SK-N-SH (cell line): ENCODE data around the gene C1S. TPM values are rescaled to one million over a fixed set of nuclear protein-coding genes. Genes with fewer than 3 reads are reported as not detected.

ENCODE experiments used
- polyA plus RNA-seq, 3 experiments: library from polyadenylated mRNA; depleted of rRNA; stranded (reverse); fragments of >200 nt; gene quantifications; 2 replicates each; pipeline ENCODE4 v1.2.3, GENCODE V29; 2012
- small RNA-seq, 7 experiments: library from RNA; depleted of rRNA; stranded (forward); fragments of <200 nt; gene quantifications; one replicate each; pipeline ENCODE3, GENCODE V24; 2012

Gene C1S
- polyA plus RNA-seq, 1 of the 3 experiments (the other 2 are of a cell fraction) = 14.5 TPM

Small RNAs within 50 kb of the gene (small RNA-seq; reads per million reads assigned to genes)
- gene AC006512.1 (0 reads per million in 7 experiments), gene RNU6-485P (0 to 0.21 (median 0) reads per million in 7 experiments)

Other genes with a start within 250 kb of the C1S start
- gene GPR162, start 238.9 kb upstream of the C1S start, polyA plus RNA-seq (2012; rRNA removed) = 16.4 and 18.6 TPM in 2 replicates
- 49.5 and 74.6 TPM in 2 replicates for gene P3H3, start 232.3 kb upstream of the C1S start, polyA plus RNA-seq (2012; rRNA removed)
- gene GNB3, start 219.8 kb upstream of the C1S start, polyA plus RNA-seq (2012; rRNA removed) = 12.9 and 13.8 TPM in 2 replicates
- 33.0 and 34.0 TPM in 2 replicates for gene CDCA3, start 209.4 kb upstream of the C1S start, polyA plus RNA-seq (2012; rRNA removed)
- gene USP5, start 208.6 kb upstream of the C1S start, polyA plus RNA-seq (2012; rRNA removed) = 97.2 and 100 TPM in 2 replicates
- gene TPI1, start 193.2 kb upstream of the C1S start, polyA plus RNA-seq (2012; rRNA removed) = 1,175 and 1,316 TPM in 2 replicates
- gene SPSB2, start 187.4 kb upstream of the C1S start, polyA plus RNA-seq (2012; rRNA removed) = 16.9 and 19.6 TPM in 2 replicates
- gene LRRC23, start 155.9 kb upstream of the C1S start, polyA plus RNA-seq (2012; rRNA removed) = 11.9 TPM in 2 replicates
- gene ENO2, start 146.1 kb upstream of the C1S start, polyA plus RNA-seq (2012; rRNA removed) = 50.6 and 56.9 TPM in 2 replicates
- 18.5 and 29.3 TPM in 2 replicates for gene ATN1, start 132.8 kb upstream of the C1S start, polyA plus RNA-seq (2012; rRNA removed)
- gene RNU7-1, start 116.9 kb upstream of the C1S start, polyA plus RNA-seq (2012; rRNA removed) = not detected in 2 replicates
- gene C12orf57, start 116.7 kb upstream of the C1S start, polyA plus RNA-seq (2012; rRNA removed) = 560 and 659 TPM in 2 replicates
- 0.12 and 0.18 TPM in 2 replicates for gene PTPN6, start 109.4 kb upstream of the C1S start, polyA plus RNA-seq (2012; rRNA removed)
- gene PHB2, start 90.1 kb upstream of the C1S start, polyA plus RNA-seq (2012; rRNA removed) = 386 and 447 TPM in 2 replicates
- 77.4 and 82.8 TPM in 2 replicates for gene EMG1, start 89.8 kb upstream of the C1S start, polyA plus RNA-seq (2012; rRNA removed)
- gene LPCAT3, start 42.2 kb upstream of the C1S start, polyA plus RNA-seq (2012; rRNA removed) = 23.8 and 29.2 TPM in 2 replicates
- 18.7 and 20.1 TPM in 2 replicates for gene C1R, start 31.7 kb downstream of the C1S start, polyA plus RNA-seq (2012; rRNA removed)
- gene C1RL, start 48.5 kb downstream of the C1S start, polyA plus RNA-seq (2012; rRNA removed) = 8.3 and 9.5 TPM in 2 replicates
- gene RBP5, start 68.2 kb downstream of the C1S start, polyA plus RNA-seq (2012; rRNA removed) = 0.06 and 0.12 TPM in 2 replicates
- gene CLSTN3, start 69.7 kb downstream of the C1S start, polyA plus RNA-seq (2012; rRNA removed) = 12.7 and 12.9 TPM in 2 replicates
- gene PEX5, start 129.0 kb downstream of the C1S start, polyA plus RNA-seq (2012; rRNA removed) = 21.6 and 22.6 TPM in 2 replicates
- gene ACSM4, start 243.4 kb downstream of the C1S start, polyA plus RNA-seq (2012; rRNA removed) = not detected in 2 replicates